AG04450 (cell line): ENCODE data around the gene SLC5A12. TPM values are rescaled to one million over a fixed set of nuclear protein-coding genes. Genes with fewer than 3 reads are reported as not detected.

ENCODE experiments used
- CTCF ChIA-PET: fragments of 300-600, 350-600 bp; formaldehyde crosslinking; extraction: SDS; loops from one replicate; lab custom pipeline; 2022; ENCODE audit warnings: antibody characterized with exemption, inconsistent platforms; lab: Charles Lee
- POLR2A ChIA-PET: fragments of 350-600 bp; formaldehyde crosslinking; extraction: SDS; loops from one replicate; lab custom pipeline; 2021; ENCODE audit warnings: antibody characterized with exemption, inconsistent platforms; lab: Yijun Ruan, JAX
- DNase-seq: peaks from one replicate; pipeline ENCODE4 v3.0.0-alpha.2; 2011; ENCODE audit warnings: low read depth, low spot score
- H3K27ac ChIP-seq: one replicate; pipeline ENCODE4 v1.5.1; 2012; ENCODE audit warnings: low read depth, low read length, control low read depth
- H3K27me3 ChIP-seq: one replicate; pipeline ENCODE4 v1.6.0; 2012; ENCODE audit warnings: low read length; ENCODE audit not compliant: control insufficient read depth, insufficient read depth
- H3K4me3 ChIP-seq: 2 replicates; pipeline ENCODE4 v1.5.1; 2011; ENCODE audit warnings: mild to moderate bottlenecking, low read depth, low read length, control low read depth
- H3K9me3 ChIP-seq: 2 replicates; pipeline ENCODE4 v1.5.1; 2012; ENCODE audit warnings: low read length; ENCODE audit not compliant: control insufficient read depth, insufficient read depth
- CTCF ChIP-seq: IDR thresholded peaks from 2 replicates; pipeline ENCODE4 v1.5.1; 2011; ENCODE audit warnings: low read depth, low read length, control low read depth, inconsistent platforms
- polyA plus RNA-seq: library from polyadenylated mRNA; depleted of rRNA; stranded (reverse); fragments of >200 nt; gene quantifications from 2 replicates; pipeline ENCODE4 v1.2.3, GENCODE V29; 2011; rRNA removed

The SLC5A12 gene
- polyA plus RNA-seq, 1 experiment, result not detected

GRCh38 chr11:26622181-26622580 lies 99.7 kb downstream of the SLC5A12 start:
- no peaks in the 10 kb centered on the region; the same call in 1 of the 2 replicates for H3K9me3 ChIP-seq
- POLR2A ChIA-PET, result no interaction called here
- CTCF ChIA-PET, result no interaction called here
- DNase-seq, result no peak
- no peaks in the 10 kb centered on the region for H3K27me3 ChIP-seq
- H3K27ac ChIP-seq, result no peak overlapping the region
- H3K4me3 ChIP-seq, result no peak overlapping the region
- no peak for TF ChIP-seq CTCF

GRCh38 chr11:26621132-26621531 lies 100.7 kb downstream of the SLC5A12 start:
- TF ChIP-seq CTCF, result no peak
- Histone ChIP-seq H3K27me3 (no peaks in the 10 kb centered on the region), H3K4me3 (no peak overlapping the region), H3K9me3 (no peaks in the 10 kb centered on the region; the same call in 1 of the 2 replicates), H3K27ac (no peak overlapping the region)
- peak; percentile 6 for DNase-seq
- ChIA-PET POLR2A (no interaction called here), CTCF (no interaction called here)

DNA sequence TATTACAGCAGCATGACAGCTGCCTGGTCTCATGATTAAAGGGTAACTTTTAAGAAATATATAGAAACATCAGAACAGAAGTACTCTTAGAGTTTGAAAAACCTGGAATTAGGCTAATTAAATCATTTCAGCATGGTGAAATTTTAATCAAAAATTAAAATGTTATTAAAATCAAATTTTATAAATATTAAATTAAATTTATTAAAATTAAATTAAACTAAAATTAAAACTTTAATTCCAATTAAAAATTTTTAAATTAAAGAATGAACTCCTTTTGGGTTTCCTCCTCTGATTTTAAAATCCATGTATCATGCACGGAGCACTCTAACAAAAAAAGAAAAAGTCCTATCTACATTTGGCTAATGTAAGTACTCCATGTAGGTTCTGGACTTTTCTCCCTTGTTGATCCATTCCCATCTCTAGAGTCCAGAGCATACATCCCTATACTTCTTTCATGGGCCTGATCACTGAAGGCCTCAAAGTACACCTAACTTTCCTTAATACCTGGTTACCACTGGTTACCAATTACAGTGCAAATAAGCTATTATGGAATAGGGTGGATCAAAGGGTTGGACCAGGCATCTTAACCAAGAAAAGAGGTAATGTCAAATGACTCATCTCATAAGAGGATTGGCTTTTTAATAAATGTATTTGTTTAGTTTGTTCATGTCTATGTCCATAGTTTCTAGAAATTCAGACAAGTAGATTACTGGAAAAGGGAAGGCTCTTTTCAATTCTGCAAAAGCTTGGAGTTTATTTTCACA lies 101.4 kb downstream of the SLC5A12 start:
- POLR2A ChIA-PET, result no interaction called here
- no peaks in the 10 kb centered on the region; the same call in 1 of the 2 replicates for H3K9me3 ChIP-seq
- H3K4me3 ChIP-seq, result no peak overlapping the region
- CTCF ChIA-PET, result no interaction called here
- DNase-seq, result no peak
- no peak overlapping the region for H3K27ac ChIP-seq
- no peaks in the 10 kb centered on the region for H3K27me3 ChIP-seq
- TF ChIP-seq CTCF, result no peak

- POLR2A ChIA-PET, result no interaction called here
Measured at GRCh38 chr11:26618441-26618840, 103.4 kb downstream of the SLC5A12 start.

More at GRCh38 chr11:26618441-26618840, 103.4 kb downstream of the SLC5A12 start:
- H3K4me3 ChIP-seq, result no peak overlapping the region
- CTCF ChIA-PET, result no interaction called here
- DNase-seq, result no peak
- no peaks in the 10 kb centered on the region for H3K27me3 ChIP-seq
- H3K27ac ChIP-seq, result no peak overlapping the region
- TF ChIP-seq CTCF, result no peak
- H3K9me3 ChIP-seq, result no peaks in the 10 kb centered on the region

Other genes starting within 250 kb of the SLC5A12 start
- gene MUC15, start 149.8 kb downstream of the SLC5A12 start, polyA plus RNA-seq, result not detected in 2 replicates